ENCODE results near the gene BBS2. TPM values are rescaled to one million over a fixed set of nuclear protein-coding genes. Genes with fewer than 3 reads are reported as not detected.
A peak's percentile ranks its signal among the peaks of the same experiment; 100 is the strongest.

The BBS2 gene
- total and polyA plus RNA-seq, 2 of the 13 experiments (the other 11 are each of a cell fraction or from before 2014, with no cell fraction given): 59.7 to 68.3 TPM

- TF ChIP-seq THRA (CRISPR knock-in tag; IDR thresholded peaks at IDR 0.05; ENCODE audit: borderline replicate concordance) (peak; percentile 72; the same call in 1 of the 2 replicates), ZNF740 (CRISPR knock-in tag; IDR thresholded peaks at IDR 0.05) (no peak), ZNF235 (CRISPR knock-in tag; IDR thresholded peaks at IDR 0.05; ENCODE audit: borderline replicate concordance) (peak; percentile 86), ZNF790 (CRISPR knock-in tag; IDR thresholded peaks at IDR 0.05; ENCODE audit: borderline replicate concordance) (no peak), ZFX (CRISPR knock-in tag; IDR thresholded peaks at IDR 0.05; ENCODE audit: low read depth) (peak; percentile 89), ZNF282 (IDR thresholded peaks at IDR 0.05; ENCODE audit: partially characterized antibody) (no peak), STAG1 (CRISPR knock-in tag; IDR thresholded peaks at IDR 0.05) (no peak), MYNN (CRISPR knock-in tag; IDR thresholded peaks at IDR 0.05; ENCODE audit: low read depth) (no peak; the same call in 1 of the 2 replicates), ZNF510 (CRISPR knock-in tag; IDR thresholded peaks at IDR 0.05; ENCODE audit: low read depth) (0 out of 2 replicates have a peak, but pooled peaks have one; percentile 43), ZNF251 (CRISPR knock-in tag; IDR thresholded peaks at IDR 0.05) (no peak), GTF2F1 (IDR thresholded peaks at IDR 0.05; ENCODE audit: low read length) (no peak), SIX1 (CRISPR knock-in tag; IDR thresholded peaks at IDR 0.05; ENCODE audit: borderline replicate concordance) (no peak; the same call in 1 of the 2 replicates), IRF9 (CRISPR knock-in tag; IDR thresholded peaks at IDR 0.05; ENCODE audit: borderline replicate concordance) (peak; percentile 91; the same call in 1 of the 2 replicates), HHEX (CRISPR knock-in tag; IDR thresholded peaks at IDR 0.05) (no peak), ZNF770 (CRISPR knock-in tag; IDR thresholded peaks at IDR 0.05) (no peak), ZNF17 (CRISPR knock-in tag; IDR thresholded peaks at IDR 0.05) (no peak), ISX (CRISPR knock-in tag; conservative IDR thresholded peaks at IDR 0.05) (no peak), KDM1A (CRISPR knock-in tag; IDR thresholded peaks at IDR 0.05) (no peak), ZFP90 (CRISPR knock-in tag; IDR thresholded peaks at IDR 0.05; ENCODE audit: borderline replicate concordance) (peak; percentile 87), ZNF530 (CRISPR knock-in tag; IDR thresholded peaks at IDR 0.05; ENCODE audit: low read depth) (no peak), ISL2 (CRISPR knock-in tag; IDR thresholded peaks at IDR 0.05) (peak; percentile 74)
- TF ChIP-seq, protein P1, sequence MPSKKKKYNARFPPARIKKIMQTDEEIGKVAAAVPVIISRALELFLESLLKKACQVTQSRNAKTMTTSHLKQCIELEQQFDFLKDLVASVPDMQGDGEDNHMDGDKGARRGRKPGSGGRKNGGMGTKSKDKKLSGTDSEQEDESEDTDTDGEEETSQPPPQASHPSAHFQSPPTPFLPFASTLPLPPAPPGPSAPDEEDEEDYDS (CRISPR knock-in tag; IDR thresholded peaks at IDR 0.05): peak; percentile 81
These were observed at the start of gene BBS2 (continued) for GRCh38 chr16:56519459-56520250.

Data from HepG2 (cell line).